HepG2 (cell line): ENCODE measurements around the gene EIF3J.

Source experiments
- GATAD2A ChIP-seq: IDR thresholded peaks from 2 replicates; pipeline ENCODE4 v1.6.1; 2016
- NFYB ChIP-seq: sonication (generic); formaldehyde crosslinking; IDR thresholded peaks from 2 replicates; pipeline ENCODE4 v1.4.0; 2020; ENCODE audit warnings: missing genetic modification reagents
- POLR2A ChIP-seq, 2 experiments: IDR thresholded peaks; 2 replicates each; pipeline ENCODE4 v1.6.1; 2011; ENCODE audit warnings: low read depth in 2 of 2, low read length in 2 of 2, mild to moderate bottlenecking in 1 of 2, moderate library complexity in 1 of 2; ENCODE audit not compliant: insufficient read depth in 1 of 2
- RAD51 ChIP-seq: fragments of 450-650 bp; IDR thresholded peaks from 2 replicates; pipeline ENCODE4 v1.6.1; 2016; ENCODE audit warnings: borderline replicate concordance
- ZBTB21 ChIP-seq: sonication (generic); formaldehyde crosslinking; IDR thresholded peaks from 2 replicates; pipeline ENCODE4 v1.4.0; 2020; ENCODE audit warnings: missing genetic modification reagents
- TF ChIP-seq, protein P1 (sequence below): sonication (generic); formaldehyde crosslinking; IDR thresholded peaks from 2 replicates; pipeline ENCODE4 v1.4.0; 2020; ENCODE audit warnings: missing genetic modification reagents
- TF ChIP-seq, protein P2 (sequence below): sonication (generic); formaldehyde crosslinking; IDR thresholded peaks from 2 replicates; pipeline ENCODE4 v1.8.0; 2022; ENCODE audit warnings: mild to moderate bottlenecking, missing genetic modification reagents, moderate library complexity
- TF ChIP-seq, protein P3 (sequence below): sonication (generic); formaldehyde crosslinking; IDR thresholded peaks from 2 replicates; pipeline ENCODE4 v1.5.0; 2020; ENCODE audit warnings: mild to moderate bottlenecking, missing genetic modification reagents, moderate library complexity

DNA sequence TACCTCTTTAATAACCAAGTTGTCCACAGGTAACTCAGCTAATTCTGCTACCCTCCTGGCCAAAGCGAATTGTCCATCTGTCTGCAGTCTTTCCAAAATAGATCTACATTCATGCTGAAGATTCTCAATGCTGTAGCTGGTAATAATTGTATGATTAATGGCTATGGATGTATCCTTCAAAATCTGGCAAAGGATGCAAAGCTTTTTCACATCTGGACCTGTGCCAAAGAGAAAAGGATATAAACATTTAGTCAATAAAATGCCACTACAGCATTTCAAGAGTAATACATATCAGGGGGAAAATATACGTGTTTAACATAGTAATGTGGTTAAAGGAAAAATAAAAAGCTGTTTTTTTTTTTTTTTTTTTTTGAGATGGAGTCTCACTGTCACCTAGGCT, 48.7 kb downstream of the EIF3J start:
- no peak for TF ChIP-seq GATAD2A (CRISPR knock-in tag)
- no peak for TF ChIP-seq NFYB
- TF ChIP-seq RAD51 = no peak
- TF ChIP-seq POLR2A (IDR thresholded peaks at IDR 0.05; ENCODE audit: insufficient read depth in 1 of 2, low read depth in 2 of 2, low read length in 2 of 2) = no peak
- TF ChIP-seq, protein P1, sequence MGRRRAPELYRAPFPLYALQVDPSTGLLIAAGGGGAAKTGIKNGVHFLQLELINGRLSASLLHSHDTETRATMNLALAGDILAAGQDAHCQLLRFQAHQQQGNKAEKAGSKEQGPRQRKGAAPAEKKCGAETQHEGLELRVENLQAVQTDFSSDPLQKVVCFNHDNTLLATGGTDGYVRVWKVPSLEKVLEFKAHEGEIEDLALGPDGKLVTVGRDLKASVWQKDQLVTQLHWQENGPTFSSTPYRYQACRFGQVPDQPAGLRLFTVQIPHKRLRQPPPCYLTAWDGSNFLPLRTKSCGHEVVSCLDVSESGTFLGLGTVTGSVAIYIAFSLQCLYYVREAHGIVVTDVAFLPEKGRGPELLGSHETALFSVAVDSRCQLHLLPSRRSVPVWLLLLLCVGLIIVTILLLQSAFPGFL (CRISPR knock-in tag) = no peak
- no peak for TF ChIP-seq ZBTB21 (CRISPR knock-in tag)
- TF ChIP-seq, protein P2, sequence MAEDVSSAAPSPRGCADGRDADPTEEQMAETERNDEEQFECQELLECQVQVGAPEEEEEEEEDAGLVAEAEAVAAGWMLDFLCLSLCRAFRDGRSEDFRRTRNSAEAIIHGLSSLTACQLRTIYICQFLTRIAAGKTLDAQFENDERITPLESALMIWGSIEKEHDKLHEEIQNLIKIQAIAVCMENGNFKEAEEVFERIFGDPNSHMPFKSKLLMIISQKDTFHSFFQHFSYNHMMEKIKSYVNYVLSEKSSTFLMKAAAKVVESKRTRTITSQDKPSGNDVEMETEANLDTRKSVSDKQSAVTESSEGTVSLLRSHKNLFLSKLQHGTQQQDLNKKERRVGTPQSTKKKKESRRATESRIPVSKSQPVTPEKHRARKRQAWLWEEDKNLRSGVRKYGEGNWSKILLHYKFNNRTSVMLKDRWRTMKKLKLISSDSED = no peak
- TF ChIP-seq, protein P3, sequence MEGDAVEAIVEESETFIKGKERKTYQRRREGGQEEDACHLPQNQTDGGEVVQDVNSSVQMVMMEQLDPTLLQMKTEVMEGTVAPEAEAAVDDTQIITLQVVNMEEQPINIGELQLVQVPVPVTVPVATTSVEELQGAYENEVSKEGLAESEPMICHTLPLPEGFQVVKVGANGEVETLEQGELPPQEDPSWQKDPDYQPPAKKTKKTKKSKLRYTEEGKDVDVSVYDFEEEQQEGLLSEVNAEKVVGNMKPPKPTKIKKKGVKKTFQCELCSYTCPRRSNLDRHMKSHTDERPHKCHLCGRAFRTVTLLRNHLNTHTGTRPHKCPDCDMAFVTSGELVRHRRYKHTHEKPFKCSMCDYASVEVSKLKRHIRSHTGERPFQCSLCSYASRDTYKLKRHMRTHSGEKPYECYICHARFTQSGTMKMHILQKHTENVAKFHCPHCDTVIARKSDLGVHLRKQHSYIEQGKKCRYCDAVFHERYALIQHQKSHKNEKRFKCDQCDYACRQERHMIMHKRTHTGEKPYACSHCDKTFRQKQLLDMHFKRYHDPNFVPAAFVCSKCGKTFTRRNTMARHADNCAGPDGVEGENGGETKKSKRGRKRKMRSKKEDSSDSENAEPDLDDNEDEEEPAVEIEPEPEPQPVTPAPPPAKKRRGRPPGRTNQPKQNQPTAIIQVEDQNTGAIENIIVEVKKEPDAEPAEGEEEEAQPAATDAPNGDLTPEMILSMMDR (CRISPR knock-in tag) = no peak
